Limb (tissue), 2 donors: ENCODE measurements around the gene VPS41.
"Not testable (repeated sequence)": the region's sequence is repeated elsewhere in the genome, so short reads cannot be mapped to it uniquely, and the experiment has no call there.

Source experiments
- DNase-seq, 2 donors: peaks; one replicate each; pipeline ENCODE4 v3.0.0-alpha.2; 2016; ENCODE audit errors: extremely low spot score in 2 of 2

VPS41 gene

GRCh38 chr7:38855867-38856266 is 53.1 kb downstream of the VPS41 start:
- DNase-seq = no peak

- DNase-seq = no peak
Measured at GRCh38 chr7:38855386-38855785, 53.6 kb downstream of the VPS41 start.

GRCh38 chr7:38854947-38855346 is 54.0 kb downstream of the VPS41 start:
- not testable (repeated sequence) for DNase-seq

GRCh38 chr7:38851321-38851720 is 57.7 kb downstream of the VPS41 start:
- DNase-seq = no peak

- DNase-seq = no peak
Measured at GRCh38 chr7:38846280-38846679, 62.7 kb downstream of the VPS41 start.

GRCh38 chr7:38844952-38845563 is 63.9 kb downstream of the VPS41 start:
- DNase-seq = no peak

- no peak for DNase-seq
Measured at GRCh38 chr7:38842746-38843145, 66.2 kb downstream of the VPS41 start.

GRCh38 chr7:38840736-38841460 is 68.1 kb downstream of the VPS41 start:
- no peak for DNase-seq

GRCh38 chr7:38839851-38840250 is 69.1 kb downstream of the VPS41 start:
- no peak for DNase-seq

GRCh38 chr7:38838725-38839385 is 70.1 kb downstream of the VPS41 start:
- DNase-seq = no peak

GRCh38 chr7:38834357-38834756 is 74.6 kb downstream of the VPS41 start:
- no peak for DNase-seq

GRCh38 chr7:38833329-38833728 is 75.7 kb downstream of the VPS41 start:
- no peak for DNase-seq

- no peak for DNase-seq
Measured at GRCh38 chr7:38831259-38831996, 77.6 kb downstream of the VPS41 start.

- no peak for DNase-seq
Measured at GRCh38 chr7:38830826-38831225, 78.2 kb downstream of the VPS41 start.

GRCh38 chr7:38829488-38830165 is 79.4 kb downstream of the VPS41 start:
- no peak for DNase-seq

- DNase-seq = no peak
Measured at GRCh38 chr7:38828026-38828425, 81.0 kb downstream of the VPS41 start.

GRCh38 chr7:38825721-38826440 is 83.1 kb downstream of the VPS41 start:
- DNase-seq = no peak

GRCh38 chr7:38824948-38825347 is 84.0 kb downstream of the VPS41 start:
- no peak for DNase-seq

- no peak for DNase-seq
Measured at GRCh38 chr7:38822549-38822948, 86.4 kb downstream of the VPS41 start.

GRCh38 chr7:38820571-38820970 is 88.4 kb downstream of the VPS41 start:
- no peak for DNase-seq

- DNase-seq = no peak
Measured at GRCh38 chr7:38819463-38819862, 89.5 kb downstream of the VPS41 start.
